SK-N-SH (cell line): ENCODE results near the gene VASP. TPM values are rescaled to one million over a fixed set of nuclear protein-coding genes. Genes with fewer than 3 reads are reported as not detected.

Experiments used
- CTCF ChIA-PET: fragments of 300-600, 350-600 bp; formaldehyde crosslinking; extraction: SDS; loops from one replicate; lab custom pipeline; 2021; lab: Yijun Ruan, JAX
- POLR2A ChIA-PET: fragments of 350-600 bp; sonication (Branson Sonifier 250); formaldehyde crosslinking; extraction: SDS; loops from one replicate; lab custom pipeline; 2020; ENCODE audit warnings: antibody characterized with exemption, inconsistent platforms; lab: Yijun Ruan, JAX
- DNase-seq: peaks from one replicate; pipeline ENCODE4 v3.0.0; 2012
- H2AFZ ChIP-seq: fragments of 200-600 bp; sonication (generic); 2 replicates; pipeline ENCODE4 v1.8.1; 2016; ENCODE audit warnings: antibody characterized with exemption, mild to moderate bottlenecking, low read depth
- H3F3A ChIP-seq: fragments of 200-600 bp; sonication (generic); replicated peaks from 2 replicates; pipeline ENCODE3; 2016; ENCODE audit warnings: antibody characterized with exemption, mild to moderate bottlenecking; ENCODE audit not compliant: insufficient read depth
- H3K27ac ChIP-seq, 2 experiments: fragments of 200-500 bp in 1 of 2; fragments of 200-600 bp in 1 of 2; sonication (Bioruptor generic) in 1 of 2; sonication (generic), shearing (Covaris generic) in 1 of 2; 2 replicates each; pipeline versions ENCODE4 v1.5.1 to v1.6.1; 2014 to 2016; ENCODE audit warnings: low read depth in 2 of 2, inconsistent platforms in 1 of 2, low read length in 1 of 2, mild to moderate bottlenecking in 1 of 2, mixed read lengths in 1 of 2
- H3K27me3 ChIP-seq: fragments of 200-600 bp; sonication (generic), shearing (Covaris generic); 2 replicates; pipeline ENCODE4 v1.6.1; 2016; ENCODE audit warnings: mixed run types; ENCODE audit not compliant: insufficient read depth
- H3K36me3 ChIP-seq, 2 experiments: fragments of 200-500 bp in 1 of 2; fragments of 200-600 bp in 1 of 2; sonication (Bioruptor generic) in 1 of 2; sonication (generic) in 1 of 2; replicated peaks in 1 of 2; 2 replicates each; pipeline versions ENCODE3 to v1.5.1; 2014 to 2016; ENCODE audit warnings: low read length in 1 of 2, mild to moderate bottlenecking in 1 of 2; ENCODE audit not compliant: insufficient read depth in 2 of 2, control insufficient read depth in 1 of 2
- H3K4me1 ChIP-seq, 2 experiments: fragments of 200-500 bp in 1 of 2; fragments of 200-600 bp in 1 of 2; sonication (Bioruptor generic) in 1 of 2; sonication (generic), shearing (Covaris generic) in 1 of 2; 2 replicates each; pipeline versions ENCODE4 v1.5.1 to v1.6.1; 2014 to 2016; ENCODE audit warnings: low read depth in 1 of 2, low read length in 1 of 2, mixed run types in 1 of 2; ENCODE audit not compliant: insufficient read depth in 2 of 2, control insufficient read depth in 1 of 2
- H3K4me2 ChIP-seq: fragments of 200-600 bp; sonication (generic), shearing (Covaris generic); 2 replicates; pipeline ENCODE4 v1.6.1; 2017; ENCODE audit warnings: mixed run types
- H3K4me3 ChIP-seq, 2 experiments: fragments of 200-500 bp in 1 of 2; fragments of 200-600 bp in 1 of 2; sonication (Bioruptor generic) in 1 of 2; sonication (generic), shearing (Covaris generic) in 1 of 2; 2 replicates each; pipeline versions ENCODE4 v1.5.1 to v1.8.1; 2014 to 2016; ENCODE audit warnings: low read depth in 2 of 2, inconsistent platforms in 1 of 2, low read length in 1 of 2, mild to moderate bottlenecking in 1 of 2, mixed read lengths in 1 of 2, moderate library complexity in 1 of 2
- H3K79me2 ChIP-seq: fragments of 200-600 bp; sonication (generic); 2 replicates; pipeline ENCODE4 v1.8.1; 2017; ENCODE audit warnings: mild to moderate bottlenecking; ENCODE audit not compliant: insufficient read depth
- H3K9ac ChIP-seq: fragments of 200-600 bp; sonication (generic); 2 replicates; pipeline ENCODE4 v1.6.1; 2017; ENCODE audit warnings: mixed run types
- H3K9me2 ChIP-seq: fragments of 200-600 bp; sonication (generic); 2 replicates; pipeline ENCODE4 v1.6.1; 2017; ENCODE audit warnings: mixed run types
- H3K9me3 ChIP-seq: fragments of 200-600 bp; sonication (generic); 2 replicates; pipeline ENCODE4 v1.6.1; 2017; ENCODE audit warnings: mixed run types, mild to moderate bottlenecking, moderate library complexity
- H4K20me1 ChIP-seq: fragments of 200-600 bp; sonication (generic); 2 replicates; pipeline ENCODE4 v1.6.1; 2017; ENCODE audit warnings: mild to moderate bottlenecking, mixed run types; ENCODE audit not compliant: insufficient read depth
- CHD2 ChIP-seq: fragments of 150-350 bp; IDR thresholded peaks from 2 replicates; pipeline ENCODE4 v1.6.1; 2018; ENCODE audit warnings: low read length; ENCODE audit not compliant: partially characterized antibody
- CTCF ChIP-seq: fragments of 200-600 bp; sonication (generic); IDR thresholded peaks from 2 replicates; pipeline ENCODE4 v1.6.1; 2017; ENCODE audit warnings: antibody characterized with exemption, mild to moderate bottlenecking, moderate library complexity
- EP300 ChIP-seq, 2 experiments: IDR thresholded peaks; 2 replicates each; pipeline versions ENCODE4 v1.4.0 to v1.6.1; 2012; ENCODE audit warnings: borderline replicate concordance in 1 of 2, low read depth in 1 of 2, low read length in 1 of 2
- EZH2phosphoT487 ChIP-seq: fragments of 200-600 bp; sonication (generic); IDR thresholded peaks from 2 replicates; pipeline ENCODE4 v1.6.1; 2017; ENCODE audit warnings: low read depth, mixed run types, mild to moderate bottlenecking, antibody characterized with exemption, moderate library complexity, borderline replicate concordance
- FOSL2 ChIP-seq: IDR thresholded peaks from 2 replicates; pipeline ENCODE4 v1.4.0; 2012; ENCODE audit warnings: low read depth, mild to moderate bottlenecking, moderate library complexity, borderline replicate concordance
- FOXJ3 ChIP-seq: sonication (generic); formaldehyde crosslinking; IDR thresholded peaks from 2 replicates; pipeline ENCODE4 v1.5.1; 2020; ENCODE audit warnings: mild to moderate bottlenecking, missing genetic modification reagents
- FOXM1 ChIP-seq: IDR thresholded peaks from 2 replicates; pipeline ENCODE4 v1.4.0; 2012; ENCODE audit warnings: low read depth, mild to moderate bottlenecking
- GABPA ChIP-seq: IDR thresholded peaks from 2 replicates; pipeline ENCODE4 v1.4.0; 2012; ENCODE audit warnings: low read depth, mild to moderate bottlenecking
- GATA2 ChIP-seq: sonication (generic); formaldehyde crosslinking; IDR thresholded peaks from 2 replicates; pipeline ENCODE4 v1.5.0; 2020; ENCODE audit warnings: mild to moderate bottlenecking, missing genetic modification reagents
- IRF3 ChIP-seq: fragments of 150-350 bp; IDR thresholded peaks from 2 replicates; pipeline ENCODE4 v1.6.1; 2016; ENCODE audit warnings: mild to moderate bottlenecking, low read depth, low read length
- MAX ChIP-seq: IDR thresholded peaks from 2 replicates; pipeline ENCODE4 v1.4.0; 2012; ENCODE audit warnings: low read depth
- MXI1 ChIP-seq: IDR thresholded peaks from 2 replicates; pipeline ENCODE4 v1.6.1; 2012; ENCODE audit warnings: mild to moderate bottlenecking, low read depth, low read length, improper control_type of control experiment
- NFIC ChIP-seq: IDR thresholded peaks from 2 replicates; pipeline ENCODE4 v1.4.0; 2012; ENCODE audit warnings: borderline replicate concordance
- RAD21 ChIP-seq: IDR thresholded peaks from 2 replicates; pipeline ENCODE4 v1.6.1; 2012; ENCODE audit warnings: mild to moderate bottlenecking, low read length
- REST ChIP-seq: IDR thresholded peaks from 2 replicates; pipeline ENCODE4 v1.6.1; 2012; ENCODE audit warnings: mild to moderate bottlenecking, low read depth, low read length, moderate library complexity
- SMC3 ChIP-seq: IDR thresholded peaks from 2 replicates; pipeline ENCODE4 v1.6.1; 2012; ENCODE audit warnings: low read depth, low read length, improper control_type of control experiment
- TAF1 ChIP-seq: IDR thresholded peaks from 2 replicates; pipeline ENCODE4 v1.6.1; 2012; ENCODE audit warnings: low read depth, mild to moderate bottlenecking, low read length, moderate library complexity, borderline replicate concordance
- TEAD4 ChIP-seq: IDR thresholded peaks from 2 replicates; pipeline ENCODE4 v1.4.0; 2012; ENCODE audit warnings: mild to moderate bottlenecking, borderline replicate concordance; ENCODE audit not compliant: insufficient read depth
- USF1 ChIP-seq: IDR thresholded peaks from 2 replicates; pipeline ENCODE4 v1.4.0; 2012; ENCODE audit warnings: low read depth, borderline replicate concordance
- USF2 ChIP-seq: fragments of 150-350 bp; IDR thresholded peaks from 2 replicates; pipeline ENCODE4 v1.6.1; 2017; ENCODE audit warnings: antibody characterized with exemption, low read length, low read depth, borderline replicate concordance
- WGBS: methylation state at CpG from one replicate; pipeline ENCODE4 v1.1.6; 2017; ENCODE audit warnings: low lambda C conversion rate; 5-methylcytosine and 5-hydroxymethylcytosine counted together
- polyA plus RNA-seq, 3 experiments: library from polyadenylated mRNA; depleted of rRNA; stranded (reverse); fragments of >200 nt; gene quantifications; 2 replicates each; pipeline ENCODE4 v1.2.3, GENCODE V29; 2012

The VASP gene
- polyA plus RNA-seq, 1 of the 3 experiments (the other 2 are of a cell fraction), result 37.8 TPM

GRCh38 chr19:45492627-45493470, 14.4 kb upstream of the VASP start:
- no peak overlapping the region for H2AFZ ChIP-seq
- no peak overlapping the region for H3K9ac ChIP-seq
- no peak overlapping the region for H3K27ac ChIP-seq
- POLR2A ChIA-PET, result no interaction called here
- H3K27me3 ChIP-seq, result no peaks in the 10 kb centered on the region
- WGBS, result 66% methylated on average over 28 of the region's 32 CpGs
- H3F3A ChIP-seq, result peaks cover 3% of the 10 kb centered on the region
- H3K36me3 ChIP-seq, result no peaks in the 10 kb centered on the region
- no peak for TF ChIP-seq NFIC
- no peak for TF ChIP-seq REST
- TF ChIP-seq FOSL2, result no peak
- TF ChIP-seq GATA2 (CRISPR knock-in tag), result no peak
- TF ChIP-seq TEAD4, result no peak
- no peak for TF ChIP-seq FOXJ3 (CRISPR knock-in tag)
- no peak for TF ChIP-seq USF1
- TF ChIP-seq USF2, result no peak
- no peak for TF ChIP-seq RAD21
- TF ChIP-seq FOXM1, result no peak
- TF ChIP-seq CHD2, result no peak
- TF ChIP-seq SMC3, result no peak
- no peak for TF ChIP-seq EZH2phosphoT487
- TF ChIP-seq IRF3, result no peak
- no peak for TF ChIP-seq TAF1
- TF ChIP-seq GABPA, result no peak
- no peak for TF ChIP-seq CTCF
- no peak for TF ChIP-seq EP300 (IDR thresholded peaks at IDR 0.05; ENCODE audit: borderline replicate concordance in 1 of 2, low read depth in 1 of 2, low read length in 1 of 2)
- TF ChIP-seq MAX, result no peak
- TF ChIP-seq MXI1, result no peak
- peak; percentile 28 for DNase-seq
- no peaks in the 10 kb centered on the region for H3K79me2 ChIP-seq
- H4K20me1 ChIP-seq, result peaks cover 13% of the 10 kb centered on the region; the same call in 1 of the 2 replicates
- H3K4me1 ChIP-seq, result peaks cover 3 to 12% of the 10 kb centered on the region in 2 experiments; a peak in 2 of 4 replicates
- no peak overlapping the region for H3K4me2 ChIP-seq
- H3K9me3 ChIP-seq, result no peaks in the 10 kb centered on the region
- CTCF ChIA-PET, result interaction anchor here (0.7 to 7.3 kb wide), 4 partner anchors 15 to 60 kb away, joined by 3 to 61 read pairs (median 4); no protein-coding TSS in a partner anchor
- H3K4me3 ChIP-seq, result no peak overlapping the region
- H3K9me2 ChIP-seq, result no peaks in the 10 kb centered on the region
